DMS114 treated with DMSO at 0.1 percent for 48 hours (cell line): ENCODE data around the gene PCBD2.
A peak's percentile ranks its signal among the peaks of the same experiment; 100 is the strongest.
"Not testable (repeated sequence)": the region's sequence is repeated elsewhere in the genome, so short reads cannot be mapped to it uniquely, and the experiment has no call there.

Source experiments
- DNase-seq: peaks from one replicate; lab custom pipeline; 2025; ENCODE audit not compliant: unreplicated experiment; lab: John Stamatoyannopoulos, UW

Gene PCBD2

GRCh38 chr5:134904610-134905245, at the start of gene PCBD2:
Gene PCBD2, plus strand, starts transcription at chr5:134905131. Its CDS starts 9 bp downstream, at chr5:134905140.
- peak; percentile 79 for DNase-seq

GRCh38 chr5:134856465-134856864, 48.5 kb upstream of the PCBD2 start:
- not testable (repeated sequence) for DNase-seq

- DNase-seq = no peak
These were observed 47.5 kb upstream of the PCBD2 start for GRCh38 chr5:134857401-134857800.

- no peak for DNase-seq
These were observed 40.2 kb upstream of the PCBD2 start for GRCh38 chr5:134864707-134865106.

GRCh38 chr5:134873494-134873893, 31.4 kb upstream of the PCBD2 start:
- DNase-seq = no peak

GRCh38 chr5:134873987-134874830, 30.7 kb upstream of the PCBD2 start, which contains the start of gene TXNDC15:
Gene TXNDC15, plus strand, starts transcription at chr5:134874371. Its CDS starts 57 bp downstream, at chr5:134874428.
- DNase-seq = peak; percentile 81

GRCh38 chr5:134874831-134875655, 29.9 kb upstream of the PCBD2 start:
- DNase-seq = peak; percentile 59

GRCh38 chr5:134877159-134877558, 27.8 kb upstream of the PCBD2 start:
- DNase-seq = no peak

- no peak for DNase-seq
These were observed 26.5 kb upstream of the PCBD2 start for GRCh38 chr5:134878403-134878802.

- DNase-seq = no peak
These were observed 25.5 kb upstream of the PCBD2 start for GRCh38 chr5:134879456-134879855.

GRCh38 chr5:134880937-134881336, 24.0 kb upstream of the PCBD2 start:
- not testable (repeated sequence) for DNase-seq

- not testable (repeated sequence) for DNase-seq
These were observed 23.2 kb upstream of the PCBD2 start for GRCh38 chr5:134881711-134882110.

GRCh38 chr5:134887593-134888159, 17.3 kb upstream of the PCBD2 start:
- DNase-seq = no peak

- DNase-seq = no peak
These were observed 15.6 kb upstream of the PCBD2 start for GRCh38 chr5:134889335-134889734.

GRCh38 chr5:134891473-134891872, 13.5 kb upstream of the PCBD2 start:
- no peak for DNase-seq

- DNase-seq = no peak
These were observed 12.6 kb upstream of the PCBD2 start for GRCh38 chr5:134892282-134892681.

- no peak for DNase-seq
These were observed 12.0 kb upstream of the PCBD2 start for GRCh38 chr5:134892926-134893325.

- no peak for DNase-seq
These were observed 11.0 kb upstream of the PCBD2 start for GRCh38 chr5:134893748-134894505.

GRCh38 chr5:134902071-134902801, 2.7 kb upstream of the PCBD2 start:
- DNase-seq = no peak
